ENCODE measurements around the gene PIGK.
"Not testable (repeated sequence)": the region's sequence is repeated elsewhere in the genome, so short reads cannot be mapped to it uniquely, and the experiment has no call there.

Gene PIGK

GRCh38 chr1:77193951-77194350 lies 25.3 kb downstream of the PIGK start:
- no peak for DNase-seq (ENCODE audit: low spot score)

GRCh38 chr1:77188770-77189169 lies 30.5 kb downstream of the PIGK start:
- no peak for DNase-seq (ENCODE audit: low spot score)

GRCh38 chr1:77186907-77187306 lies 32.3 kb downstream of the PIGK start:
- DNase-seq (ENCODE audit: low spot score): not testable (repeated sequence)

GRCh38 chr1:77182083-77182482 lies 37.1 kb downstream of the PIGK start:
- DNase-seq (ENCODE audit: low spot score): no peak

GRCh38 chr1:77179632-77180031 lies 39.6 kb downstream of the PIGK start:
- no peak for DNase-seq (ENCODE audit: low spot score)

- no peak for DNase-seq (ENCODE audit: low spot score)
Observed at GRCh38 chr1:77175230-77175844, 43.9 kb downstream of the PIGK start.

GRCh38 chr1:77170687-77171086 lies 48.5 kb downstream of the PIGK start:
- peak; percentile 14 for DNase-seq (ENCODE audit: low spot score)

GRCh38 chr1:77168358-77168757 lies 50.9 kb downstream of the PIGK start:
- no peak for DNase-seq (ENCODE audit: low spot score)

GRCh38 chr1:77164434-77164944 lies 54.7 kb downstream of the PIGK start:
- no peak for DNase-seq (ENCODE audit: low spot score)

GRCh38 chr1:77159706-77160105 lies 59.5 kb downstream of the PIGK start:
- DNase-seq (ENCODE audit: low spot score): not testable (repeated sequence)

- no peak for DNase-seq (ENCODE audit: low spot score)
Observed at GRCh38 chr1:77156214-77156613, 63.0 kb downstream of the PIGK start.

- no peak for DNase-seq (ENCODE audit: low spot score)
Observed at GRCh38 chr1:77146270-77146669, 73.0 kb downstream of the PIGK start.

GRCh38 chr1:77143529-77144121 lies 75.6 kb downstream of the PIGK start:
- DNase-seq (ENCODE audit: low spot score): no peak

GRCh38 chr1:77139389-77139788 lies 79.8 kb downstream of the PIGK start:
- DNase-seq (ENCODE audit: low spot score): no peak

- DNase-seq (ENCODE audit: low spot score): peak; percentile 11
Observed at GRCh38 chr1:77134359-77134758, 84.9 kb downstream of the PIGK start.

- no peak for DNase-seq (ENCODE audit: low spot score)
Observed at GRCh38 chr1:77133731-77134358, 85.4 kb downstream of the PIGK start.

GRCh38 chr1:77126307-77126706 lies 92.9 kb downstream of the PIGK start:
- DNase-seq (ENCODE audit: low spot score): peak; percentile 65

GRCh38 chr1:77121503-77121902 lies 97.7 kb downstream of the PIGK start:
- no peak for DNase-seq (ENCODE audit: low spot score)

- DNase-seq (ENCODE audit: low spot score): no peak
Observed at GRCh38 chr1:77120950-77121349, 98.3 kb downstream of the PIGK start.

GRCh38 chr1:77118712-77119111 lies 100.5 kb downstream of the PIGK start:
- no peak for DNase-seq (ENCODE audit: low spot score)

- DNase-seq (ENCODE audit: low spot score): no peak
Observed at GRCh38 chr1:77104672-77105071, 114.6 kb downstream of the PIGK start.

- no peak for DNase-seq (ENCODE audit: low spot score)
Observed at GRCh38 chr1:77103486-77103885, 115.7 kb downstream of the PIGK start.

GRCh38 chr1:77100875-77101274 lies 118.4 kb downstream of the PIGK start:
- no peak for DNase-seq (ENCODE audit: low spot score)
